Stimulated activated CD4-positive, alpha-beta T cell treated with anti-CD3 and anti-CD28 coated beads, Interleukin-2, amount 100 ng/mL, for 4 hours (primary cell): ENCODE data around the gene PEMT.

Experiments used
- DNase-seq: peaks from one replicate; pipeline ENCODE4 v3.0.0-alpha.2; 2020; ENCODE audit warnings: low read depth

PEMT gene

DNA sequence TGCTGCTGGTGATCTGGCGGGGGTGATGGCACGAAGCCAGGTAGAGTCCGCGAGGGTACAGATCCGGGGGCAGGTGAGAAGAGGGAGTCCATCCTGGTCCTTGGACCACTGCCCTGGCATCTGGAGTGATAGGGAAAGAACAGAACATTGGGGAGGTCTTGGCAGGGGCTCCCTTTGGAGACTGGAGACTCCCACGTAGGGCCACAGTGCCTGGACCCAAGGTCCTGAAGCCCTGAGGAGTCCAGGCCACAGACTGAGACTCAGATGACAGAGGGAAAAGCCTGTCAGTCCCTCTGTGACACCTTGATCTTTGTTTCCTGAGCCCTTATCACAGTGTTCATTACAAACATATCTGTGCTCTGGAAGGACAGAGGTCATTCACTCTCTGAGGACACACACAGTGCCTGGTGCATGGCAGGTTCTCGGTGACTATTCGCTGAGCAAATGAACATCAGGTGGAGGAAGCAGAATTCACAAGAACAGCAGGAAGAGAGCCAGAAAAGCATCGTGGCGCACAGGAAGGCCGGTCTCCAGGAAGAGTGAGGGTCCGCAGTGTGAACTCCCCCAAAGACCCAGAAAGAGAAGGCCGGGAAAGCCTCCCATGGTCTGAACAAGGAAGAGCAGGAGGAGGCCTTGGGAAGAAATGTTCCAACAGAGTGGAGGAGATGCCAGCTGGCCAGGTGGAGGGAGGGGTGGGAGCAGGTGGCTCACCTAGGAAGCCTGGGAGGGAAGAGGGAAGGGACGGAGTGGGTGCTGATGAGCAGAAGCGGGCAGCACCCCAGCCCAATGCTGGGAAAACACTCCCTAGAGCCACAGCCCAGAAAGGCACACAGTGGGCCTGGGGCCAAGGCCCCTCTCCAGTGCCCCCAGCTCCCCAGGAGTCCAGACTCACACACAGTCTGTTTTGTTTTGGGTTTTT, 20.5 kb downstream of the PEMT start:
- DNase-seq: no peak

DNA sequence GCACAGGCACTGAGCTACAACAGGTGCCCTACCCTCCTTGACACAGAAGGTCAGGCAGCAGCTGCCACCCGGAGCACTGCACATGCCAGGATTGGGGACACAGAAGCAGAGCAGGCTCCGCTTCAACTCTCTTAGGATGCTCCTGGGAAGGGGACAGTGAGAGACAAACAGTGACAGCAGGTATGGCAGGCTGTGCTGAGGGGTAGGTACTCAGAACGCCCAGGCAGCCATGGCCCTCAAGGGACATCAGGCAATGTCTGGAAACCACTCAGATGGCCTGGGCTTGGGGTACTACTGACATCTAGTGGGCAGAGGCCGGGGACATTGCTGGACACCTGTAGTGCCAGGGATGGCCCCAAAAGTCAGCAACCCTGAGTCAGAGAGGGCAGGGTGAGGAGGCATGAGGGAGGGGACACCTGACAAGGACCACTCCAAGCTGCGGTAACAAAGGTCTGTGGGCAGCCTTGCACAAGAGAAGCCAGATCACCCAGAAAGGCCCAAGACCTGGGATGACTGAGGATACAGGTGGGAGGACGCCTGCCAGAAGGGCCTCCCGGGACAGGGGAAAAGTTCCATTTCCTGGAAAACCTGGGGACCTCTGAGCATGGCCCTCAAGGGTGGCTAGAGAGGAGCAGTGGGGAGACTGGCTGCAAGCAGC, 21.2 kb downstream of the PEMT start:
- no peak for DNase-seq

DNA sequence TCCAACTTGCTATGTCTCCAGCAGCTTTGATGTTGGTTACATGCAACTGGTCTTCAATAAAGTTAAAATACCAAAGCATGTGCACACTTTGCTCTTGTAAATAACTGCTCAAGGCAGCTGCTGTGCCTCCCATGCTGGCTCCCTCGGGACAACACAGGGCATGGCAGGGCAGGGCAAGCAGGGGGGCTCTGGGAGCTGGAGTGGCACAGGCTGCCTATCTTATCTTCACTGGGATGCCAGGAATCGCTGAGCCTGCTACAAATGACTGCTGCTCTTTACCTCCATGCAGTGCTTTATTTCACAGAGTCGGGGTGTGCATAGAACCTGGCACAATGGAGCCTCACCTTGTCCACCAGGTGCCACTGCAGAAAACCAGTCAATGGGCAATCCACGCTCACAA, 21.8 kb downstream of the PEMT start:
- no peak for DNase-seq

DNA sequence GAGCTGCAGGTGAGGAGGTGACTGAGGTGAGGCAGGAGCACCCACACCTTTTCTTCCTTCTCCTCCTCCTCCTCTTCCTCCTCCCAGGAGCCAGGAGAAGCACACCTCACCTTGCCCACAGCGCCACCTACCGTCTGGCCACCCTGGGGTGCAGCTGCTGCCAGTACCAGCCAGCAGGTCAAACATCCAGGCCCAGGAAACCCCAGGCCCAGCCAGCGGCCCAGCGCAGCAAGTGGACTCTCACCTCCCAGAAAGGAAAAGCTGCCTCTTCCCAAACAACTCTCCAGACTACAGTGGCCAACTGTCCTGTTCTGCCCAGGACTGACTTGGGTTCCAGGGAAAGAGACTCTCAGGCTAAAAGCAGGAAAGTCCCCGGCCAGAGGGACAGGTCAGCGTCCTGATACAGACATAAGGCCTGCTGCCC, 22.7 kb downstream of the PEMT start:
- peak; percentile 12 for DNase-seq

DNA sequence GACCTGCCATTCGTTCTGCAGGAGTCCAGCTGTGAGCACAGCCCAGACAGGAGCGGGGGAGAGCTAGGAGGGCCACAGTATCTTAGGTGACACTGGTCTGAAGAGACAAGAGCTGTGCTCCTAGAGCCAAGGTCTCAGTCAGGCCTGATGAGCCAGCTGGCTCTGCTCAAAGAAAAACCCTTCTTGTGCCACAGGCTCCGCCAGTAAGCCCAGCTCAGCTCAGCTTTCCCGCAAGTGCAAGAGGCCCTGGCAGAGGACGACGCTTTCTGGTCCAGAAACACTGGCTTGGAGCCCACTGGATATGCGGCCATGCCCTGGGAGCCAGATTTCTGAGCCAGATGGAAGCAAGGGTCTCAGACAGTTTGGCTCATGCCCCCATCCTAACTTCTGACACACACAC, 23.9 kb downstream of the PEMT start:
- DNase-seq: no peak

DNA sequence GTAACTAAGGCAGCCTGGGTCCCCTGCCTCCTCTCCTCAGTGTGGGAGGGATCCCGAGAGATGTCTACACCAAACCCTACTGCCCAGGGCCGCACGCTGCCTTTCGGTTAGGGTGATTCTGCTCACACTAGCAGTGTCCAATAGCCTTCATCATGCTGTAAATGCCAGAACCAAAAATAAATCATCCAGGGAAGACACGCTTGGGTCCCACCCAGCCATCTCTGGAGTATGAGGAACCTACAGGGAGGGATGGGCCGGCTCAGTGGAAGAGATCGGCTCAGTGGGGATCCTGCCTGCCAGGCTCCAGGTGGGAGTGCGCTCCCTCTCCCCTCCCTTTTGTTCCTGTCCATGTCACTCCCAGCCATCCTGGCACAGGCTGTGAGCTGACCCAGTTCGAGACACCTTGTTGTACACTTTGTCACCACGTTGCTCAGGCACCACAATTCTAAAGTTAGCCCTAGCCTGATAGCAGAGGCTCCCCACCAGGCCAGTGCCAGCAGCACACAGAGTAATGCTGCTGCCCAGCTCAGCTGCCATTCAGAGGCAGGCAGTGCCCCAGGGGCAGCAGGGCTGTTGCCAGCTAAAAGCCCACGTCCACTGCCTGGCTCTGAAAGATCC, 24.5 kb downstream of the PEMT start:
- DNase-seq: no peak

DNA sequence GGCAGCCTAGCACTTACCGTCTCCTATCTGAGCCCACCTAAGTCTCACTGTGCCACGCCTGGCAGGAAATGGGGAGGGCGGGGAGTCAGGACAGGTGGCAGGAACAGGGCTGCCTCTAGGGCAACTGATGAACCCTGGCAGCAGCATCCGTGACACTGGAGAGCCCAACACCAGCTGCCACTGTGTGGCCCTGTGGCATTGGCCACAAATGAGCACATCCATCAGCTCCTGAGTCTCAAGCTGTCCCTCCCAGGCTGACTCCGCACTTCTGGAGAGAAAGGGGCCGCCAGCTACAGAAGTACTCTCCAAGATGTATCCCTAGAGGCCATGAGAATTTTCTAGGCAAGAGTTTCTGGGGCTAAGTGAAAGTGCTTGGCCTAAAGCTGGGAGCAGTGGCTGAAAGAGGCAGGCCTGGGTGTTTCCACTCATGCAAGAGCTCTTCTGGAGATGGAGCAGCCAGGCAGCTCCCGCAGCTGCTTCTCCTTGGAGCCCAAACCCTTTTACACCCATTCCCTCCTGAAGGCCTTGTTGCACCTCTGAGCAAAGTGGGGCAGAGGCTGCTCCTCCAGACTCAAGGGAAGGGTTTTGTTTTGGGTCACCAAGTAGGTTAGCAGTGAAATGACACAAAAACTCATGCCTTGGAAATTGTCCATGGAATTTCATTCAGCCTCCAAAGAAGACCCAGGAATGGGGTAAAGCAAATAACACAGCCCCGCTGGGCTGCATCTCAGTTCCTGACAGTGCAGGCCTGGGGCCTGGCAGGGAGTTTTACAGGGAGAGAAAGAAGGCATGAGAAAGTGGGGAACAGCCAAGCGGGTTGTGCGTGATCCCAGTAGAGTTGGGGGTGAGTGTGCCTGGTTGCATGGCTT, 25.8 kb downstream of the PEMT start:
- no peak for DNase-seq

DNA sequence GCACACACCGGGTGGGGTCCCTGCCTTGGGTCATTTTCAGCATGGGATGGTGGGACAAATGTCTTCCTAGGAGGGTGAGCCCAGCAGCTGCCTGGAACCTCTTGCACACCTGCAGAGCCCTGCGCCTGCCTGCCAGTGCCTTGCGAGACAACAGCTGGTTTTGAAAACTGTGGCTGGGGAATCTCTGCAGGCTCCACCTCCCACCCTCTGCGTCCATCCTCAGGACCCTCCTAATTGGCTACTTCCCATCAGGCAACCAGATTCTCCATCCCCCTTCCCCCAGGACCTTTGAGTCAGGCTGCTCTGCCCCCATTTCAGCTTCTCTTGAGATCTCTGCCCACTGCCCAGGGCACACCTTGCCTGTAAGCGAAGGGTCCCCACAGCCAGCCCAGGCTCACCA, 26.6 kb downstream of the PEMT start:
- DNase-seq: no peak

DNA sequence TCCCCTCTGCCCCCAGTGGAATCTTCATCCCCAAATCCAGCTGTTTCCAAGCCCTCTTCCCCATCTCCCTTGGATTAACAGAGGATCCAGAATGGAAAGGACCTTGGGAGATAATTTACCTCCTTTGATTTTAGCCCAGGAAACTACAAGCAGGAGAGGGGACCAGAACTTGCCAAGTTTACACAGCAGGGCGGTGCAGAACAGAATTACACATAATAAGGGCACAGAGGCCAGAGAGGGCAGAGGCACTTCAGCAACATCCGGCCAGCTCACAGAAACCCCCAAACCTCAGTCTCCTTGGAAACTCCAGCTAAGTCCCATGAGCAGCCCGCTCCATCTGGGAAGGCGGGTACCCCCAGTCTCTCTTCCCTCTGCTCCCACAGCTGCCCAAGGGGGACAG, 27.2 kb downstream of the PEMT start:
- no peak for DNase-seq

DNA sequence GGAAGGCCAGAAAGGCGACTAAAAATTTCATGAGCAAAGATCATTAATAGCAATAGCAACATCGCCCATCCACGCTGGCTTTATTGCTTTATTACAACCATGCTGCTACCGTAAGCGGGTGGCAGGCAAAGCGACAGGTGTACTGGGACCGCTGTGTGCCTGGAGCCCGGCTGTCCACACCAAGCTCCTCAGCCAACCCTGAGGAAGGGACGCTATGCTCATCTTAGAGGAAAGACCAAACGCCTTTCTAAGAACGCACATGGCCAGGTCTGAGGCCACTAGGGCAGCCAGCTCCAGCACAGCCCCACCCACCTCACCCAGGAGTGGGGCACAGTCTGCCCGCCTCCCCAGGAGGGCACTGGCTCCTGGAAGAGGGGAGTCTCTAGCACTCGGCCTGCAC, 28.0 kb downstream of the PEMT start:
- no peak for DNase-seq

DNA sequence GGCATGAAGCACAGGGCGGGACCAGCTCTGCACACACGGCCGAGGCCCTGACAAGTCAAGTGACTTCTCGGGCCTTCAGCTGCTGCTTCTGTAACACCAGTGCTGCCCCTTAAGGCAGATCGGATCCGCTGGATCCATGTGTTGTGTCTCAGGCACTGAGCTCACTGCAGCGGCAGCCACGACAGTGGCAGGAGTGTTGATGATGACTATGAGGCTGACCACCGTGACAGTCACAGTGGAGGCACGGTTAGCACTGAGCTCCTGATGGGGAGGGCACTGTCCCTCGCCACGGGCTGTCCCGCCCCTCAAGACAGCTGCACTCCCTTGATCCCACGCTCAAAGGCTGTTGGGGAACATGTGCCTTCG, 29.4 kb downstream of the PEMT start:
- DNase-seq: no peak

DNA sequence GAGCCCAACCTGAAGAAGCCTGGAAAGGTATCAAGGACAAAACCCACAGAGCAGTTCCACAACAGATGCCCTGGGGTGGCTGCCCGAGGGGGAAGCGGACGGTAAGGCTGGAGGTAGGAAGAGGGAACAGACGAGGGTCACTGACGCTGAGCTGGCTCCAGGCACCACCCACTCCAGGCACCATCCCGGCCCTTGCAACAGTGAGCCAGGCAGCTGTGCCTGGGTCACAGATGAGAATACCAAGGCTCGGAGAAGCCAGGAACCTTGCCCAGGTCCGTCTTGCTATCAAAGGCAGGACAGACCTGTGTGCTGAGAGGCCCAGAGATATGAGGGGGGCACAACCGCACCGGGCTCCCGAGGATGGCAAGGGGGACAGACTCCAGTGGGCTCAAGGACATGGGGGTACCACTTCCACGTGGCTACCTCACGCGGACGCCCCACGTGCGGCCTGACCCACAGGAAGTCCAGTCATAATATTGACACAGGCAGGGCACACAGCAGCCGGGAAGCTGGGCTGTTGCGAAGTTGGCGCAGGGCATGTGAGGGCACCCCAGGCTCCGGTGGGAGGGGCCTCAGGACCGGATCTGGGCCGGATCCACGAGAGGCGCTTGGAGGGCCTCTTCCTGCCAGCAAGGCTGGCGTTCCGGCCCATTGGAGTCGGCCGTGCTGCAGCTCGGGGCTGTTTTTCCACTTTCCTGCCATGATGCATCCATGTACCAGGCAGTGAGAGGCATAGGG, 29.9 kb downstream of the PEMT start:
- DNase-seq: no peak

DNA sequence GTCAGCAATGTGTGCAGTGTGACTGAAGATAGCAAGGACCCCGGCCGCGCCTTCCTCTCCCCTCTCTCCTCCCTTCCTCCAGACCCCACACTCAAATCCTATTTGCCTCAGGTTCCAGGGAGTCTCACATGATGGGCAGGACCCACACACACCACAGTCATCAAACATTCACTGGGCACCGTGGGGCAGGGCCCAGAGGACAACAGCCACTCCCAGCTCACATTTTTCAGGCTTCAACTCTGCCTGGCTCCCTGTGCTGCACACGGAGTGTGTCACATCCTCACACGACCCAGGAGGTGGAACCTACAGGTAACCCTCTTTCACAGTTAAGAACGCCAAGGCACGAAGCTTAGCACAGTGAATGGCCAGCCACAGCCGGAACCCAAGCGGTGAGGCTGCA, 30.5 kb downstream of the PEMT start:
- no peak for DNase-seq

DNA sequence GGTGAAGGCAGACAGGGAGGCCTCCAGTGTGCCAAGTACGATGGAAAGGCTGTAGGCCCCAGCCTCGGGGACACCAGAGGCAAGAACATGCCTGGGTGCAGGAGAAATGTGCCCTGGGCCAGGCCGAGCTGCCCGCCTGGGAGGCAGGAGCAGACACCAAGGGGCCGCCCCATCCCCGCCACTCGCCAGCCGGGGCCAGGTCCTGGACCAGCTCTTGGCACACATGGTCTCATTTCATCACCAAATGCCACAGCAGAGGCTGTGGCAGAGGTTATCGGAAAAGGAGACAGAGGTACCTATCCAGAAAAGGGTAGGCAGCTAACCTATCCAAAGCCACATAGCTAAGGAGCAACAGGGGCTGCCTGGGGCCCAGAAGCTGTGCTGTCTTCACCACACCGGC, 31.3 kb downstream of the PEMT start:
- no peak for DNase-seq

DNA sequence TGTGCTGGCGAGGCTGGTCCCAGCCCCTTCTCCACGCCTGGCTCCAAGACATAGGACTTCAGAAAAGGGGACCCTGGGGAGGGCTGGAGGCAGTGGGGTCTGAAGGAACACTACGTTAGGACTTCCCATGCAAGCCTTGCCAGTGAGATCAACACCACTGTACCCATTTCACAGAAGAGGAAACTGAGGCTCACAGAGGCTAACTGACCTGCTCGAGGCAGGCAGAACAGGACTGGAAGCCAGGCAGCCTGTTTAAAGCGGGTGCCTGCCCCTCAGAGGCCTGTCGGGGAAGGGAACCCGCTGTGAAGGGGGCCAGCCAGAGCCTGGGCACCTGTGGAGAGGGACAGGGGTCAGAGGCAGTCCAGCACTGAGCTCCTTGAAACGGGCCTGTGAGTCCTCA, 32.3 kb downstream of the PEMT start:
- DNase-seq: no peak

DNA sequence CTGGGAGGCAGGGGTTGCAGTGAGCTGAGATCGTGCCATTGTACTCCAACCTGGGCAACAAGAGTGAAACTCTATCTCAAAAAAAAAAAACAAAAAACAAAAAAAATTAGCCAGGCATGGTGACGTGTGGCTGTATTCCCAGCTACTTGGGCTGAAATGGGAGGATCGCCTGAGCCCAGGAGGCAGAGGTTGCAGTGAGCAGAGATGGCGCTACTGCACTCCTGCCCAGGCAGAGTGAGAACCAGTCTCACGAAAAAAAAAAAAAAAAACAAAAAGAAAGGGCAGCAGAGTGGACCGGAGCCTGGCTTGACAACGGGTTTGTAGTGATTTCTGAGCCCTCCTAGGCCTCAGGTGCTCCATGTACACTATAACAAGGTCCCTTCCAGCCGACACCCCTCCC, 33.1 kb downstream of the PEMT start:
- no peak for DNase-seq

DNA sequence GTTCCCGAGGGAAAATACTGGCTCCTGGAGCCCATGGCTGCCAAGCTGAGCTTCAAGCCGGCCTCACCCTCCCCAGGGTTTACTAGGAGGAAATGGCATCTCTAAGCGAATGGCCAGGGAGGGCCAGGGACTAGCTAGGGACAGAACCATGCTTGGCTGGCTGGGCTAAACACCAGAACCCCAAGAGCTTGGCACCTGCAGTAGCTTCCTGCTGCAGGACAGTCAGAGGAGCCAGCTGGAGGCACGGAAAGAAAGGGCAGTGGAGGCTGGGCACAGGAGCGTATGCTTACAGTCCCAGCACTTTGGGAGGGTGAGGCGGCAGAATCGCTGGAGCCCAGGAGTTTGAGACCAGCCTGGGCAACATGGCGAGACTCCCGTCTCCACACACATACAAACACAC, 33.7 kb downstream of the PEMT start:
- no peak for DNase-seq

DNA sequence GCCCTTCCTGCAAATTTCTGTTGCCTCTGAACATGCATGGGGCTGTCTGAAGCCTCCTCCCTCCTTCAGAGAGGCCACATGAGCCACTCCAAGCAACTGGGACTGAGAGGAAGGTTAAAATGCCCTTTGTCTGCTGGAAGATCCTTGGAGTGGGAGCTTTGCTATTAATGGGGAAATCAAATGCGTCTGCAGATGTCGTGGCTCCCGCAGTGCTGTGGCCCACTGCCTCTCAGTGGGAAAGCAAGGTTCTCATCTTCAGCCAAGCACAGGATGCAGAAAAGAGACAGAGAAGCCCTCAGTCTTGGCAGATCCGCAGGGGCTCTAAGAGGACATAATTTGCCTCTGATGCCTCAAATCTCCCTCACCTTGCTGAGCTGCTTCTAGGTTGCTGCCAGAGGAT, 34.8 kb downstream of the PEMT start:
- DNase-seq: no peak

DNA sequence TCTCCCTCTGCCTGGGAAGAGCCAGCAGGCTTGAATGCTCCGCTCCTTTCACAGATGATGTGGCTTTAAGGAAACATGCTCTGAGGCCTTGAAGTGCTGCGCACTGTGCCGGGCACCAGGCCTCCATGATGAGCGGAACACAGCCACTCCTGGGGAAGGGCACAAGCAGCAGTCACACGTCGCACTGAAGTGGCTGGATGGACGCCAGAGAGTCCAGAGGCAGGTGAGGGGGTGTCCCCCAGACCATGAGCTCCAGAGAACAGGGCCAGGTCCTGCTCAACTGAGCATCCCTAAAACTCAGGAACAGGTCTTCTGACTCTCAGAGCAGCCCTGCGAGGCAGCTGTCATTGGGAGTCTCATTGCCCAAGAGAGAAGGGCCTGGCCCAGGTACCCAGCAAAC, 35.6 kb downstream of the PEMT start:
- DNase-seq: no peak

DNA sequence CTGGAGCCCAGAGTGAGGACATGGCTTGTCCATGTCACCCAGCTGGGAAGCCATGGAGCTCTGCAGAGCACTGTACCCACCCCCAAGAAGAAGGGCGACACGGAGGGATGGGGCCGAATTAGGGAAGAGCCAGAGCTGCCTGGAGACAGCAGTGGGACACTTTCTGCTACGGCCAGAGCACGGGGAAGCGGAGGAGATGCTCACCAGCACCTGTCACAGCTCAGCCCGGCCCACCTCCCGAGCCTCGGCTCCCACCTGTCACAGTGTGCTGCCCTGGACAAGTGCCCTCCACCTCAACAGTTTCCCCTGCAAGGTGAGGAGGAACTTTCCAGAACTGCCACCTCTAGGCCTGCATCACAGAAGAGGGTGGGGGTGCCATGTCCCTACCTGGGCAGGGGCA, 36.4 kb downstream of the PEMT start:
- no peak for DNase-seq

DNA sequence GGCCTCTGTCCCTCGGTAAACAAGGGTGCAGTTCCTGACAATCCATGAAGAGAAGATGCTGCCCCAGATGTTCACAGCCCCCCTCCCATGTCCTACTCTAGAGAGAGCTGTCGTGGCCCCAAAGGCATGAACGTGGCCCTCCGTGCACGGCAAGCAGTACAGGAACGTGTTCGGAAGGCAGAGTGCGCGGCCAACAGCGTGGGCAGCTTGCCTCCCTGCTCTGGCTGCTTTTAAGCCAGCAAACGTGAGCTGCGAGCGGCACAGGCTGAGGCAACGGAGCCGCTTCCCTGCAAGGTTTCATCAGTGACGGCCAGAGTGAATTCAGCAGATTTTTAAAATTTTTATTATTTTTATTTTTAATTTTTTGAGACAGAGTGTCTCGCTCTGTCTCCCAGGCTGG, 37.2 kb downstream of the PEMT start:
- no peak for DNase-seq
